ENCODE results near the gene TMEM231.
"Not testable (repeated sequence)": the region's sequence is repeated elsewhere in the genome, so short reads cannot be mapped to it uniquely, and the experiment has no call there.

Gene TMEM231

GRCh38 chr16:75529056-75529905 lies 26.8 kb downstream of the TMEM231 start:
- Histone ChIP-seq H3K27me3 (ENCODE audit: control insufficient read depth, insufficient read depth, low read length) (no peaks in the 10 kb centered on the region), H3K4me3 (ENCODE audit: low read depth, low read length) (no peak overlapping the region), H3K4me1 (ENCODE audit: control insufficient read depth, insufficient read depth, low read length) (no peaks in the 10 kb centered on the region), H3K27ac (ENCODE audit: low read depth, low read length) (no peak overlapping the region), H3K9ac (ENCODE audit: low read depth, low read length) (no peak overlapping the region), H3K36me3 (ENCODE audit: control insufficient read depth, insufficient read depth, low read length) (no peaks in the 10 kb centered on the region), H3K9me3 (ENCODE audit: control insufficient read depth, insufficient read depth, low read length) (no peaks in the 10 kb centered on the region)

- H3K36me3 ChIP-seq (ENCODE audit: control insufficient read depth, insufficient read depth, low read length), result no peaks in the 10 kb centered on the region
- no peak overlapping the region for H3K9ac ChIP-seq (ENCODE audit: low read depth, low read length)
- H3K9me3 ChIP-seq (ENCODE audit: control insufficient read depth, insufficient read depth, low read length), result no peaks in the 10 kb centered on the region
- no peaks in the 10 kb centered on the region for H3K4me1 ChIP-seq (ENCODE audit: control insufficient read depth, insufficient read depth, low read length)
- no peak overlapping the region for H3K27ac ChIP-seq (ENCODE audit: low read depth, low read length)
- no peak overlapping the region for H3K4me3 ChIP-seq (ENCODE audit: low read depth, low read length)
- H3K27me3 ChIP-seq (ENCODE audit: control insufficient read depth, insufficient read depth, low read length), result no peaks in the 10 kb centered on the region
These were observed 28.2 kb downstream of the TMEM231 start for GRCh38 chr16:75527825-75528299.

DNA sequence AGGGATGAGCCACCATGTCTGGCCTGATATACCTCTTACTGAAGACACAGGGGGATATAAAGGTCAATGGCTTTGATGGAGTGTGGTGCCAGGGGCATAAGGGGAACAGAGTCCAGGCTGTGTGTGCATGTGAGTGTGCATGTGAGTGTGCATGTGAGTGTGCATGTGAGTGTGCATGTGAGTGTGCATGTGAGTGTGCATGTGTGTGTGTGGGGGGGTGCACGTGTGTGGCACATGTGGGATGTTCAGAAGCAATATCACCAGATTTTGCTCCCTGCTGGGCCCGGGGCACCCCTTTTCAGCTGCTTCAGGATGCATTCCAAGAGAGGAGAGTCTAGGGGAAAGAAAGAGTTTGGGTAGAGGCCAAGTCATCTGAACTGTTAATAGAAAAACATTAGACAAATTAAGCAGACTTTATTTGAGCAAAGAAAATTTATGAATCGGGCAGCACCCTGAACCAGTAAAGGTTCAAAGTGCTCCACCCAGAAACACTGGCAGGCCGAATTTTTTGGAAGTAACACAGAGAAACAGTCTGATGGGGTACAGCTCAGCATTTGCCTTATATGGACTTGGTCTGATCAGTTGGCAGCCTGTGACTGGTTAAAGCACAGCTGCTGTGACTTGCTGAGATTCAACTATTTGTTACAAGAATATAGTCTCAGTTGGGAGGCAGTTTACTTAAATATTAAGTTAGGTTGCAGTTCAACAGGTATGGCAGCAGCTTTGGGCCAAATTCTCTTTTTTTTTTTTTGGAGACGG lies 29.8 kb downstream of the TMEM231 start:
- H3K36me3 ChIP-seq (ENCODE audit: control insufficient read depth, insufficient read depth, low read length), result no peaks in the 10 kb centered on the region
- H3K27me3 ChIP-seq (ENCODE audit: control insufficient read depth, insufficient read depth, low read length), result no peaks in the 10 kb centered on the region
- no peak overlapping the region for H3K4me3 ChIP-seq (ENCODE audit: low read depth, low read length)
- no peak overlapping the region for H3K9ac ChIP-seq (ENCODE audit: low read depth, low read length)
- no peaks in the 10 kb centered on the region for H3K9me3 ChIP-seq (ENCODE audit: control insufficient read depth, insufficient read depth, low read length)
- no peaks in the 10 kb centered on the region for H3K4me1 ChIP-seq (ENCODE audit: control insufficient read depth, insufficient read depth, low read length)
- H3K27ac ChIP-seq (ENCODE audit: low read depth, low read length), result no peak overlapping the region

- Histone ChIP-seq H3K9ac (ENCODE audit: low read depth, low read length) (no peak overlapping the region), H3K4me1 (ENCODE audit: control insufficient read depth, insufficient read depth, low read length) (no peaks in the 10 kb centered on the region), H3K27me3 (ENCODE audit: control insufficient read depth, insufficient read depth, low read length) (no peaks in the 10 kb centered on the region), H3K4me3 (ENCODE audit: low read depth, low read length) (no peak overlapping the region), H3K9me3 (ENCODE audit: control insufficient read depth, insufficient read depth, low read length) (no peaks in the 10 kb centered on the region), H3K27ac (ENCODE audit: low read depth, low read length) (no peak overlapping the region), H3K36me3 (ENCODE audit: control insufficient read depth, insufficient read depth, low read length) (no peaks in the 10 kb centered on the region)
These were observed 36.9 kb downstream of the TMEM231 start for GRCh38 chr16:75519175-75519574.

- Histone ChIP-seq H3K9ac (ENCODE audit: low read depth, low read length) (peak overlapping the region; percentile 70; the same call in 1 of the 2 replicates), H3K27ac (ENCODE audit: low read depth, low read length) (peak overlapping the region; percentile 79), H3K4me3 (ENCODE audit: low read depth, low read length) (peak overlapping the region; percentile 91)
- not testable (repeated sequence) for H3K9me3 ChIP-seq (ENCODE audit: control insufficient read depth, insufficient read depth, low read length); H3K27me3 ChIP-seq (ENCODE audit: control insufficient read depth, insufficient read depth, low read length); H3K36me3 ChIP-seq (ENCODE audit: control insufficient read depth, insufficient read depth, low read length); H3K4me1 ChIP-seq (ENCODE audit: control insufficient read depth, insufficient read depth, low read length)
These were observed 39.7 kb downstream of the TMEM231 start for GRCh38 chr16:75516189-75516966.

DNA sequence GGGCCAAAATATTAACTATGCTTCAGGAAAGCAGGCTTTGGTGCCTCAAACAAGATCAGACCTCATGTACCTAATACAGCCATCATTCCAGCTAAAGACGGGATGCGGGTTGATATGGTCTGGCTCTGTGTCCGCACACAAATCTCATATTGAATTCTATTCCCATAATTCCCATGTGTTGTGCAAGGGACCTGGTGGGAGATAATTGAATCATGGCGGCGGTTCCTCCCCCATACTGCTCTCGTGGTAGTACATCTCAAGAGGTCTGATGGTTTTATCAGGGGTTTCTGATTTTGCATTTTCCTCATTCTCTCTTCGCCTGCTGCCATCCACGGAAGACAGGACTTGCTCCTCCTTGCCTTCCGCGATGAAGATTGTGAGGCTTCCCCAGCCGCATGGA lies 41.8 kb downstream of the TMEM231 start:
- Histone ChIP-seq H3K9me3 (ENCODE audit: control insufficient read depth, insufficient read depth, low read length) (no peaks in the 10 kb centered on the region), H3K27ac (ENCODE audit: low read depth, low read length) (no peak overlapping the region), H3K4me1 (ENCODE audit: control insufficient read depth, insufficient read depth, low read length) (no peaks in the 10 kb centered on the region), H3K36me3 (ENCODE audit: control insufficient read depth, insufficient read depth, low read length) (no peaks in the 10 kb centered on the region), H3K9ac (ENCODE audit: low read depth, low read length) (no peak overlapping the region), H3K27me3 (ENCODE audit: control insufficient read depth, insufficient read depth, low read length) (no peaks in the 10 kb centered on the region), H3K4me3 (ENCODE audit: low read depth, low read length) (no peak overlapping the region)

- no peaks in the 10 kb centered on the region for H3K4me1 ChIP-seq (ENCODE audit: control insufficient read depth, insufficient read depth, low read length)
- H3K36me3 ChIP-seq (ENCODE audit: control insufficient read depth, insufficient read depth, low read length), result no peaks in the 10 kb centered on the region
- H3K4me3 ChIP-seq (ENCODE audit: low read depth, low read length), result no peak overlapping the region
- no peak overlapping the region for H3K27ac ChIP-seq (ENCODE audit: low read depth, low read length)
- no peaks in the 10 kb centered on the region for H3K9me3 ChIP-seq (ENCODE audit: control insufficient read depth, insufficient read depth, low read length)
- H3K27me3 ChIP-seq (ENCODE audit: control insufficient read depth, insufficient read depth, low read length), result no peaks in the 10 kb centered on the region
- no peak overlapping the region for H3K9ac ChIP-seq (ENCODE audit: low read depth, low read length)
These were observed 49.5 kb downstream of the TMEM231 start for GRCh38 chr16:75506574-75506973.

GRCh38 chr16:75506107-75506506 lies 49.9 kb downstream of the TMEM231 start:
- H3K27me3 ChIP-seq (ENCODE audit: control insufficient read depth, insufficient read depth, low read length), result no peaks in the 10 kb centered on the region
- H3K36me3 ChIP-seq (ENCODE audit: control insufficient read depth, insufficient read depth, low read length), result no peaks in the 10 kb centered on the region
- no peak overlapping the region for H3K9ac ChIP-seq (ENCODE audit: low read depth, low read length)
- H3K9me3 ChIP-seq (ENCODE audit: control insufficient read depth, insufficient read depth, low read length), result no peaks in the 10 kb centered on the region
- H3K27ac ChIP-seq (ENCODE audit: low read depth, low read length), result no peak overlapping the region
- H3K4me1 ChIP-seq (ENCODE audit: control insufficient read depth, insufficient read depth, low read length), result no peaks in the 10 kb centered on the region
- no peak overlapping the region for H3K4me3 ChIP-seq (ENCODE audit: low read depth, low read length)

- H3K9me3 ChIP-seq (ENCODE audit: control insufficient read depth, insufficient read depth, low read length), result no peaks in the 10 kb centered on the region
- H3K27me3 ChIP-seq (ENCODE audit: control insufficient read depth, insufficient read depth, low read length), result no peaks in the 10 kb centered on the region
- no peaks in the 10 kb centered on the region for H3K36me3 ChIP-seq (ENCODE audit: control insufficient read depth, insufficient read depth, low read length)
- H3K27ac ChIP-seq (ENCODE audit: low read depth, low read length), result no peak overlapping the region
- no peak overlapping the region for H3K9ac ChIP-seq (ENCODE audit: low read depth, low read length)
- no peak overlapping the region for H3K4me3 ChIP-seq (ENCODE audit: low read depth, low read length)
- H3K4me1 ChIP-seq (ENCODE audit: control insufficient read depth, insufficient read depth, low read length), result no peaks in the 10 kb centered on the region
These were observed 52.3 kb downstream of the TMEM231 start for GRCh38 chr16:75503801-75504200.

GRCh38 chr16:75502916-75503605 lies 53.0 kb downstream of the TMEM231 start:
- no peaks in the 10 kb centered on the region for H3K4me1 ChIP-seq (ENCODE audit: control insufficient read depth, insufficient read depth, low read length)
- H3K9ac ChIP-seq (ENCODE audit: low read depth, low read length), result no peak overlapping the region
- no peak overlapping the region for H3K27ac ChIP-seq (ENCODE audit: low read depth, low read length)
- no peak overlapping the region for H3K4me3 ChIP-seq (ENCODE audit: low read depth, low read length)
- H3K9me3 ChIP-seq (ENCODE audit: control insufficient read depth, insufficient read depth, low read length), result no peaks in the 10 kb centered on the region
- H3K27me3 ChIP-seq (ENCODE audit: control insufficient read depth, insufficient read depth, low read length), result no peaks in the 10 kb centered on the region
- H3K36me3 ChIP-seq (ENCODE audit: control insufficient read depth, insufficient read depth, low read length), result no peaks in the 10 kb centered on the region
